RWPE1 (cell line): ENCODE results near the gene PCDH19.

Experiments used
- CTCF ChIA-PET: fragments of 350-600 bp; sonication (Branson Sonifier 250); formaldehyde crosslinking; extraction: SDS; loops from one replicate; lab custom pipeline; 2021; lab: Yijun Ruan, JAX
- POLR2A ChIA-PET: fragments of 400-600 bp; formaldehyde crosslinking; extraction: SDS; loops from one replicate; lab custom pipeline; 2020; ENCODE audit warnings: antibody characterized with exemption; ENCODE audit not compliant: low non-redundant PET; lab: Yijun Ruan, JAX
- DNase-seq: peaks from one replicate; pipeline ENCODE4 v3.0.0; 2012; ENCODE audit warnings: low spot score
- H3K27ac ChIP-seq: fragments of 450-650 bp; 2 replicates; pipeline ENCODE4 v1.5.1; 2017
- TF ChIP-seq, protein P1 (sequence below): fragments of 450-650 bp; conservative IDR thresholded peaks from 2 replicates; pipeline ENCODE4 v1.5.1; 2017; ENCODE audit warnings: low read depth, mild to moderate bottlenecking

PCDH19 gene

DNA sequence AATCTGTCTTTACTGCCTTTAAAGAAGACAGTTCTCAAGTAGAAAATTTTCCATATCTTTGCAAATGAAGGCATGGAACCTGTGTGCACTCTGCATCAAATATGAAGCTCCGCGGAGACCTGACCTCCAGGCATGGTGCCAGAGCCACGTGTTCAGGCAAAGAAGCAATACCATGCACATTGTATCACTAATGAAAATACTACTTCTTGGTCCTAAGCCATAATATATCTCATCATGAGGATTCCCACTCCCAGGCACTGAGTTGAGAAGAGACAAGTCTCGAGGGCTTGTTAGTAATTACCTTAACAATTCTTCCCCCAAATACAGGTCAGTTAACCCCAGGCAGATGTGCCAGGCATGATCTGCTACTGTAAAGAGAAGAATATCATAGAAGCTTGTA lies 56.7 kb downstream of the PCDH19 start:
- ChIA-PET CTCF (no interaction called here), POLR2A (no interaction called here)
- DNase-seq: no peak
- TF ChIP-seq, protein P1, sequence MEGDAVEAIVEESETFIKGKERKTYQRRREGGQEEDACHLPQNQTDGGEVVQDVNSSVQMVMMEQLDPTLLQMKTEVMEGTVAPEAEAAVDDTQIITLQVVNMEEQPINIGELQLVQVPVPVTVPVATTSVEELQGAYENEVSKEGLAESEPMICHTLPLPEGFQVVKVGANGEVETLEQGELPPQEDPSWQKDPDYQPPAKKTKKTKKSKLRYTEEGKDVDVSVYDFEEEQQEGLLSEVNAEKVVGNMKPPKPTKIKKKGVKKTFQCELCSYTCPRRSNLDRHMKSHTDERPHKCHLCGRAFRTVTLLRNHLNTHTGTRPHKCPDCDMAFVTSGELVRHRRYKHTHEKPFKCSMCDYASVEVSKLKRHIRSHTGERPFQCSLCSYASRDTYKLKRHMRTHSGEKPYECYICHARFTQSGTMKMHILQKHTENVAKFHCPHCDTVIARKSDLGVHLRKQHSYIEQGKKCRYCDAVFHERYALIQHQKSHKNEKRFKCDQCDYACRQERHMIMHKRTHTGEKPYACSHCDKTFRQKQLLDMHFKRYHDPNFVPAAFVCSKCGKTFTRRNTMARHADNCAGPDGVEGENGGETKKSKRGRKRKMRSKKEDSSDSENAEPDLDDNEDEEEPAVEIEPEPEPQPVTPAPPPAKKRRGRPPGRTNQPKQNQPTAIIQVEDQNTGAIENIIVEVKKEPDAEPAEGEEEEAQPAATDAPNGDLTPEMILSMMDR: no peak
- no peak overlapping the region for H3K27ac ChIP-seq

DNA sequence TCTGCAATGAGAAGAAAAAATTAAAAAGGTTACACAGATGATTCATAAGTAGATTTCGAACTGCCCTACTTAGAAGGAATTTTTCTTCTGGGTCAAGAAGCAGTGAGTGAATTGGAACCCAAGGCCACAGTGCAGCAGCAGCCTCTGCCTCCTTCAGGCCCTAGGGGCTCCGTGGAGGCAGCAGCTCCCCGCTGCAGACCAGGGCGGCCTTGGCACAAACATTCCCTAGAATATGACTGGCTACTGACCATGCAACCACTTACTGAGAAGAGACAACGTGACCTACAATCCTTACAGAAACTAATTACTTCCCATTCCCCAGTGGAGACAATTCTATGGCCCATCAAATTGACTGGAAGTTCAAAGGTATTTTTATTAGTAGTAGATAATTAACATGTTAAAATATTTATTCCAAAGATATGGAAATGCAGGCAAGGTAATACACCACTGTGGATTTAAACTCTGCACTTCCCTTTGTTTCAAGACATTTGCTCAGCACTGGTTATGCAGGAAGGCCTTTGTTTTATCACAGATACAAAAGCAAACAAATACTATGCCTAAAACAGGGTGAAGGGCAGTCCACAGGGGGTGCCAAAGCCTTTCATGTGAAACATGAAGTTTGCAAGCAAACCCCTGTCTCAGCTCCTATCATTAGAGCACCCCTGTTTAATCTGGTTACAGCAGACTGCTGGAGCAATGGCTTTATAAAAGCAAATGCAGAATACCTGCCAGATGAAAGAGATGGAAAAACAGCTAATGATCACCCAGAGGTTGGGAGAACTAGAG lies 59.2 kb downstream of the PCDH19 start:
- H3K27ac ChIP-seq: no peak overlapping the region
- TF ChIP-seq, protein P1: no peak
- DNase-seq: no peak
- ChIA-PET CTCF (no interaction called here), POLR2A (no interaction called here)

DNA sequence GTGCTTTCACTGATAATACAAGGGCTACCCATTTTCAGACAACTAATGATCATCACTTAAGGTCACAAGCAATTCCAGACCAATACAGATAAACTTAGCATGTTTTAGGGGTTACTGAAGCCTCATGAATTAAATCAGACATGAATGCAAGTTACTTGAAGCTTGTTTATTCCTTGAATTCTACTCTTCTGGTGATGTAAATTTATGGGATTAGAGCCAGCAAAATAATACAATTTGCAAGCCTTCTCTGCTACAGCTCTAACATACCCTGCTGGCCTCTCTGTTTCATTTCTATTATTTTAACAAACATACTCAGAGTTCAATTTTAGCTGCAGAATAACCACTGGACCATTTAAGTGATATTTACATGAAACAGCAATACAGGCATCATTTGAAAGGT lies 60.7 kb downstream of the PCDH19 start:
- H3K27ac ChIP-seq: no peak overlapping the region
- ChIA-PET CTCF (no interaction called here), POLR2A (no interaction called here)
- TF ChIP-seq, protein P1: no peak
- no peak for DNase-seq

DNA sequence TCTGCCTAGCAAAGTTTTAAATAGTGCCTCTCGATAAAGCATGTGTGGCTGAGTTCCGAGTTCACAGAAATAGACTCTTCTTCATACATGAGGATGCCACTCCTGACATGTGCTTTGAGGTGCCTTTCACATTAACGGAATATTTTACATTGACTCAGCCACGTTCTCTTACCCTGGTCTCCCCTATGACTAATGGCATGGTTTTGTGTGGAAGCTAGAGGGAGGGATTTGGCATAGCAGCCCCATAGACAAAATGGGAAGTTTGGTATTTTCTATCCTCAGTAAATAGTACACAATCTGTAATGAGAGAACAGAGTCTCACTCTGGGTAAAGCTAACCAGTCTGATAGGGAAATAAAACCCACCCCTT lies 68.9 kb downstream of the PCDH19 start:
- CTCF ChIA-PET: no interaction called here
- no peak for DNase-seq
- H3K27ac ChIP-seq: no peak overlapping the region
- POLR2A ChIA-PET: no interaction called here
- TF ChIP-seq, protein P1: no peak

DNA sequence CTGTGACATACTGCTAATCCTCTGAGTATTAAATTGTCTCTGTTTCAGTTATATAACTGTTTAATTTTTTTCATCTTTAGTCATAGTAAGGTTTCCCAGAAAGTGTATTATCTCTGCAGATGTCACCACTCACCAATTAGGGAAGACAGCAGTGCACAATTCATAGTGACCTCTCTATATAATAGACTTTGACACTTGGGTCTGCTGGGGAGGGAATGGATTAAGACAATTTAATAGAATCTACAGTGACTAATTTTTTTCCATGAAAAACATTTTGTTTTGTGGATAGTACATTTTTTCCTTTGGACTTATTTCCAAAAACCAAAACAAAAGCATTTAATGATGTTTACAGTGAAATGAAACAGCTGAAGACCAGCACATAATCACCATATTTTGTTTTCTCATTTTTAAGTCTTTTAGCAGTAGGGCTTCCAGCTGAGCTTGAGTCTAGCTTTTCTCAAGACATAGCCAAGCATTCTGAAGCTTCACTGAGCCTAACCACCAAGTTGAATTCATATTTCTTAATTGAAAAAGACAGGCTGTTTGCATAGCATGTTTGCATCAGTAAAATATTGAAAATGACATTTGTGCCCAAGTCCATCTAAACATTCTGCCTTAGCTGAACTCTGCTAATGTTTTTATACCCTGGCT lies 69.5 kb downstream of the PCDH19 start:
- ChIA-PET POLR2A (no interaction called here), CTCF (no interaction called here)
- TF ChIP-seq, protein P1: no peak
- H3K27ac ChIP-seq: no peak overlapping the region
- DNase-seq: no peak

DNA sequence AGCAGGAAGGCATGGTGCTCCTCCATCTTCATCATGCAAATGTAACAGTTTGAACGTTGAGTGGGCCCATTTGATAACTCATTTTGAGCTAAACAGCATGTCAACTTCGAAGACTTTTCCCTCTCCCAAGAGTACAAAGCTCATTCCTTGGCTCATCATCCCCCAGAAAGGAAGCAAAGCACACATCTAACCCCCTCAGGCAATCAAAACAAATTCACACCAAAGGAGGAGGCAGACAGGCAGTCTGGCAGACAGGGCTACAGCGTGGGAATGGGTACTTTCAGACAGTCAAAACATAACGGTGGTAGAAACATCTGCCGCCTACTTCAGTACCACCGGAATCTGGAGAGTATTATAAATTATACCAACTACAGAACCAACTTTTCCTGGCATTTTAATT lies 81.7 kb downstream of the PCDH19 start:
- no peak for DNase-seq
- TF ChIP-seq, protein P1: no peak
- no peak overlapping the region for H3K27ac ChIP-seq
- POLR2A ChIA-PET: no interaction called here
- CTCF ChIA-PET: no interaction called here
